NCI-H774 (cell line): Measurements from ENCODE around the gene ZDHHC1.
"Not testable (repeated sequence)": the region's sequence is repeated elsewhere in the genome, so short reads cannot be mapped to it uniquely, and the experiment has no call there.

Experiments used
- DNase-seq: peaks from one replicate; lab custom pipeline; 2025; lab: John Stamatoyannopoulos, UW

The ZDHHC1 gene

DNA sequence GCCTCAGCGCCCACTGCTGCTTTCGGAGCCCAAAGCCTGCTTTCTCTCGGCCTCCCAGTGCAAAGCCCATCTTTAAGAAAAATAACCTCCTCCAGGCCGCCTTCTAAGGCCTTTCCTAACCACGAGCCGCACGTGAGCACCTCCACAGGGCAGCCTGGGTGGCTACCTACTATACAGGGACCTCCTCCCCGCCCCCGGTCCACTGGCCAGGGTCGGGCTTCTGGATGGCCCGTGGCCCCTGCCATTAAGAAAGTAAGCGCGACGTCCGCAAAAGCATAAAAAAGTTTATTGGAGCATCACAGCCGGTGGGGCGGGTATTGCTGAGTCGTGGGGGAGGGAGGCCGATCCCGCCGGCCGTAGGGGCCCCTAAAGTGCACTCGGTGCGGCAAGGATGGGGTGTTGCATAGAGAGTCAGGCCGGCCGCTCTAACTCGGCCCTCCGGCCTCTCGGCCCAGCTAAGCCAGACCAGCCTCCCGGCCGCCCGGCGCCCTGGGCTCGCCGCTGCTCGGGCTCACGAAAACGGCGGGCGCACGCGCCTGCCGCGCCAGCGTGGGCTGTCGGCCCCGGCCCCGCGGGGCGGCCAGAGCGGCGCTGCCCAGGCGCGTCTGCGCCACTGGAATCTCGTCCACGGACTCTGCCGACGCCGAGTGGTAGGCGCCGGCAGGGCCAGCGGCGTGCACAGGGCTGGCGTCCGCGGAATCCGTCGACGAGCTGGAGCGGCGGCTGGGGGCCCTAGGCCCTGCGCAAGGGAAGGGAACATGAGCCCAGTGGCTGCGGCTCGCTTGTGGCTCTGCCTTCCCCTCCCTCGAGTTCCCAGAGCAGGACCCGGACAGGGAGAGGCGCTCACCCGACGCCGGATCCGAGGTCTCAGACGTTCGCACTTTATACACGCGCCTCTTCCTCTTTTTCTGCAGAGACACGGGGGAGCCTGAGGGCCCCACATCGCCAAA, 21.8 kb downstream of the ZDHHC1 start:
- no peak for DNase-seq

DNA sequence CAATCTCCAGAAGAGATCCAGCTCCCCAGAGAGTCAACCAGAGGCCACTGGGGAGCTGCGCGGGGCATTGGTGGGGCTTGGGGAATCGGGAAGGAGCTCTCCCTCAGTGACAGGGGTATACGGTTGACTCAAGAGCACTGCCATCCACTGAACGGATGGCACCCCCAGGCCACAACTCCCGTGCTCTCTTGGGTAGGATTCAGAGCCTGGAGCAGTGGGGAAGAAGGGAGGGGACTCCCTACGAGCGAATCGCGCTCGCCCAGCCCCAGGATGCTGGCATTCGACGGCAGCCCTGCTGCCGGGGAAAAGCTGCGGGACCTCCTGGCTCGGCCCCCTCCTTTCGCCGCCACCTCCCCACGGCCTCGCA, 22.5 kb downstream of the ZDHHC1 start:
- no peak for DNase-seq

DNA sequence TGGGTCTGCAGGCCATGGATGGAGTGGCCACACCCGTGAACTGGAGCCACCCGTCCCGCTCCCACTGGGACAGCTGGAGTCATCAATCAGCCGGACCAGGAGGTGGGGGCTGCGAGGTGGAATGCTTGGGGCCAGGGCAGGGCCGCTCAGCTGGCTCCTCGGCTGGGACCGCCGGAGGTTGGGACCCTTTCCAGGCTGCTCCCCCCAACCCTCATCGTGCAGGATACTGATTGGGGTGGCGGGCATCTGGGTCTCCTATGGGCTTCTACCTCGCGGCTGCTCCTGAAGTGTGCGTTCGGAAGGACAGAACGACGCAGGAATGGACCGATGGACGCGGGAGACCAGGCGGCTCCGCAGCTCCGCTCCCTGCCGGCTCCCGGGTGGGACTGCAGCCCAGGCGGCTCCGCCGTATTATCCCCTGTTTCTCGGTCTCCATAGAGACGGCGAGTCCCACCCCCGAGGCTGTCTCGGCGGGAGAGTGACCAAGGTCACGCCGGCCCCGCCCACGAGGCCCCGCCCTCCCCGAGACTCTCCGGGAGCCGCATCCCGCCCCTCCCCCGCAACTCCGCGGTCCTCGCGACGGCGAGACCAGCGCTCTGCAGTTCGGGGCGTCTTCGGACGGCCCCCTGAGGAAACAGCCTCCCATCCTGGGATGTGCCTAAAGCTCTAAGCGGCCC, 23.0 kb downstream of the ZDHHC1 start, which contains the start of gene TPPP3:
Gene TPPP3, minus strand, starts transcription at position 388 of the 677 bp plus-strand sequence. CDS start 2,387 bp downstream, outside the sequence.
- peak; percentile 61 for DNase-seq

DNA sequence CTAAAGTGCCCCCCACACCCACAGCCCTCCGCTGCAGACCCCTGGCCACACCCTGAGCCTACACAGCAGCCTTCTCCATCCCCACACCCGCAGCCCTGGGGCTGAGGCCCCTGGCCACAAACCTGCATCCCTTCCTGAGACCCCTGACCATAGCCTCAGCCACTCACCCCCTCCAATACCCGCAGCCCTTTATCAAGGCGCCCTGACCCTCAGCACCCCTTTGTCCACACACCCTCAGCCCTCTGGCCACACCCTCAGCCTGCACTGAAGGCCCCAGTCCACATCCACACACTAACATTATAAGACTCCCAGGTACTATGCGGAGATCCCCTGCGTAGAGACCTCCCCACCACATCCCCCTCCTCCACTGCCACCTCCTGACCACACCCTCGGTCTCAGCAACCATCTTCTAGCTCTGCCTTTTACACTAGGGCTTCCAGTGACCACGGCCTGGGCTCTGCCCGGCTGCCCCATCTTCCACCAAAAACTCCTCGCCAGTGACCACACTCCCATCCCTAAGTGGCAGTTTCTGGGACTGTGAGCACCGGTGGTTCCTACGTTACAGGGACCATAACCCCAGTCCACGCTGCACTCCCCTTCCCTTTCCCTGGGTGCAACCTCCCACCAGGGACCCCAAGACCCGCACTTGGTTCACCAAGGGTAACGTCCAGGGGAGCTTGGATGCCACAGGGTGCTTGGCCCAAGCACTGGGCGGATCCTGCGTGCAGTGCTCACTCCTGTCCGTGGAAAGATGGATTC, 23.8 kb downstream of the ZDHHC1 start:
- DNase-seq = no peak

DNA sequence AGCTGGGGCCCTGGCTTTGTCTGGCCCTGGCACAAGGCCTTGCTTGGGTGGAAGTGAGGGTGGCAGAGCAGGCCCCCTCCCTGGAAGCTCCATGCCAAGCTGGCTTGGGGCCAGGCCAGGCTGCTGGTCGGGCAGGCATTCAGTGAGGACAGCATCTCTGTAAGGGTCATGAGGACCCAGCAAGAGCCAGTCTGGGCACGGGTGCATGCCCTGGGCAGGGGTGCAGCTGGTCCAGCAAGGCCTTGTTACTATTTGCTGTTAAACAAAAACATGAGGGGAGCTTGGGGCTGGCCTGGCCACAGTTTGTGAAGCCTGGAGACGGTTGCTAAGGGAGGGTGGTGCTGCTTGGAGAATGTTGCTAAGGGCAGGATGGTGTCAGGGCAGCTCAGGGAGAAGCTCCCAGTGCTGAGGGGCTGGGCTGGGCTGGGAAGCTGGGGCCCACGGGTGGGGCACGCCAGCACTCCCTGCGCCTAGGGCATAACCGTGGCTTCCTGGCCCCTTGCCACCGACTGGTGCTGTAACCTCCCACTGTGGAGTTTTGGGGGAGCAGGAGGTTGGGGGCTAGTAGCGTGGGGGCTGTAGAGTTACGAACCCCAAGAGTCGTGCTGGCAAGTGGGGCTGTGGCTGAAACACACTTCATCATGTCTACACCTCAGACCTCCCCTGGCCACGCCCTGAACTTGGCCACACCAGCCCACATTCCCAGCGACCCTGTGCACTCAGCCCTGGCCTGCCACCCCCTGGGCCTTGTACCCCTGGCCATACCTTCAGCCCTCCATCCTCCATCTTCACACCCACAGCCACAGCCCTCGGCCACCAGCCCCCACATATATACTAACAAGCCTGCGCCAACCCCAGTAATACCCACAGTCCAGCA, 24.6 kb downstream of the ZDHHC1 start:
- no peak for DNase-seq

DNA sequence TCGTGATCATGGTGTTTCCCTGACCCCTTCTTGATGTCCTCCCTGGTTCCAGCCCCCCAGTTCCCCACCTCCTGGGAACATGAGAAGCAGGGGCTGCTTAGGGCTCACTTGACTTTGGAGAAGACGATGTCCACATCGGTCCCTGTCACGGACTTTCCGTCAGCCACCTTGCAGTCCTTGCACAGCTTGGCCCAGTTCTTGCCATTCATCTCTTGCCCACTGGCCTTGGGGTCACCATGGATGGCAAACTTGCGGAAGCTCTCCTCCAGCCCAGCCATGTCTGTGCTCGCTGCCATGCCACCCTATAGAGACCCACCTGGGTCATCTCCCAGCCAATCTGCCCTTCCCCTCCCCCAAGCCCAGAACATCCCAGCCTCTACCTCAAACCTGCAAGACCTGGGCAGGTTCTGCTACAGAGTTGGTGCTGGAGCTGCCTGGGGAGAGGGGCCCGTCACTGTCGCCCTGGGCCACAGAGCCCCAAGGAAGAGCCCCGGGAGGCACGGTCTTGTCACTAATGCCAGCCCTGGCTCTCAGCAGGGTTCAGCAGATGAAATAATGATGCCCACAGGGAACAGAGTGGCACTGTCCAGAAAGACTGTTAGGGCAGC, 25.4 kb downstream of the ZDHHC1 start:
- DNase-seq = no peak

DNA sequence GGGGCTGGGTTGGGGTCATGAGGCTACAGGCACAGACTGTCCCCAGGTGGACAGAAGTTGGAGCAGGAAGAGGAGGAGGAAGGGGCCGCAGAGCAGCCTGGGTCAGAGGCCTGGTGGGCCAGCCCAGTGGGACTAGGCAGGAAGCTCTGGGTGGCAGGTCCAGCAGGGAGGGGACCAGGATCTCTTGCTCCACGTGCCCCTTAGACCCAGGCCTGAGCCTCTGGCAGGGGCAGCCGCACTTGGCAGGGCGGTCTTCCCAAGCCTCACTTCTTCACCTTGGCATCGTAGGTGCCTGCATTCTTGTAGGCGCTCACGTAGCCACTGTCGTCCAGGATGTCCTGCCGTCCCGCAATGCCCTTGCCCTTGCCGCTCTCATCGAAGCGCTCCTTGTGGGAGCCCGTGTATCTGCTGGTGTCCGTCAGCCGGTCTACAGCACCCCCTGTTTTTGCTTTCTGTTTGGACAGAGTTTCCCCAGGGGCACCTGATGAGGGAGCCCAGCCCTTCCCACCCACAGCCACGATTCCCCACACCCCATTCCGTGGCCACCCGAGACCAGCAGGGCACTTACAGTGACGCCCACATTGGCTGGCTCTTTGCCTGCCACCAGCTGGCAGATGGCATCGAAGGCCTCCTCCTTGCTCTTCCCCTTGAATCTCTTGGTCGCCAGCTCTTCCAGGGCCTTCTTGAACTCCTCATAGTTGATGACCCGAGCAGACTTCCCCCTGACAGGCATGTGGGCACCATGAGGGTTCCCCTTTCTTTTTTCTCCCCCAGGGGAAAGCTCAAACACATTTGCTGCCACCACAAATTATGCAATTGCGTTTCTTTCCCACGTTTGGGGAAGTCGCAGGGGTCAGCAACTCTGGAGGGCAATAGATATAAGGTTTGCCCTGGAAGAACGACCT, 26.1 kb downstream of the ZDHHC1 start:
- DNase-seq = no peak

DNA sequence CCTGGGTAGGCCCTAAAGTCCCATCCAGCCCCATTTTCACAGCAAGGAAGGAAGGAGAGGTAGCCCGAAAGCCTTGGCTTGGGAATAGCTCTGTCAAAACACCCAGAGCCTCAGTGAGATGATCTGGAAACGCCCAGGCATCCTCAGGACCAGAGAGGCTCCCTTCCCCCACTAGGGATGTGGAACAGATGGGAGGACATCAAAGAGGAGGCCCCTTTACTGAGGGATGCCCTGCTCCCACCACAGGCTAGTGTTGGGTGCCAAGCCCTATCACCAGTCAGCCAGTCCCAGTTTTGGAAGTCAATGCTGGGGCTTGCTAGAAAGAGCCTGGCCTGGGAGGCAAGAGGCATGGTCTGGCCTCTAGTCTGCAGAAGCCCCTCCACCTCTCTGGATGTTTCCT, 27.7 kb downstream of the ZDHHC1 start:
- no peak for DNase-seq

DNA sequence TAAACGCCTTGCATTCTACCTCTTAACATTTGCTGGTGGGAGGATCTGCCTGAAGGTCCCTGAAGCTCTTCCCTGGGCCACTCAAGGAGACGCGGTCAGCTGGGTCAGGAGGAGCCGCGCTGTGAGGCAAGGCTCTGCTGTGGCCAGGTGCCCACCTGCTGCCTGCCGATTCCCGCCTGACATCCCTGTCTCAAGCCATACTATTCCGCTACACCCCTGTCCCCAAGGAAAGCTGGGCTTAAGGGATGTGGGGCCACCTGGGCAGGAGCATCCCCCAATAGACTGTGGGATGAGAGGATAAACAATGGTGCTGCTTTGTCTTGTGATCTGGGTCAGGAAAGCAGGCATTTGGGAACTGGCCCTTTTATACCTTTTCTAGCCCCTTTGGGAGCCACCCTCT, 28.1 kb downstream of the ZDHHC1 start:
- DNase-seq = no peak

DNA sequence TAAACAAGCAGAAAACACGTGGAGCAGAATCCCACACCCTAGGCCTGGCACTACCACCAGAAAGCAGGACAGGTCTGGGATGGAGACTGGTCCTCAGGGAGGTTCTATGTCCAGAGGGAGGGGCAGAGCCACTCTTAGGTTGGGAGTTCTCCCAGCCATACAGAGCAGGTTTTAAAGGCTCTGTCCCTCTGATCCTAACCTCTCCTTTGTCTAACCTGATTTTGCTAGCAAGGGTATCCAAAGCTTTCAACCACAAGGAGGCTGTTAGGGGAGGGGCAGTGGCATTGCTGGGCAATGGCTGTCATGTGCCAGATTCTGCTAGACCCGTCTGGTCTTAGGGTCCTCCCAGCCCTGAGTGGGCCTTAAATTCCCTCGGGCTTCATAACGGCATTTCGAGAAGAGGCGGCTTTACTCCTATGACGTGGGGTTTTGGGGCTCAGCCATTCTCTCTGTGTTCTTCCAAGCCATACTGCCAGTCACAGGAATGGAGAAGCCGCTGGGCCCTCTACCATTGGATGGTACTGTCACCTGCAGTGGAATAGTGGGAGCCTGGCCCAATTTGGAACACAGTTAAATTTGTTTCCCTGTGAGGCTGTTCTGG, 28.7 kb downstream of the ZDHHC1 start:
- no peak for DNase-seq

DNA sequence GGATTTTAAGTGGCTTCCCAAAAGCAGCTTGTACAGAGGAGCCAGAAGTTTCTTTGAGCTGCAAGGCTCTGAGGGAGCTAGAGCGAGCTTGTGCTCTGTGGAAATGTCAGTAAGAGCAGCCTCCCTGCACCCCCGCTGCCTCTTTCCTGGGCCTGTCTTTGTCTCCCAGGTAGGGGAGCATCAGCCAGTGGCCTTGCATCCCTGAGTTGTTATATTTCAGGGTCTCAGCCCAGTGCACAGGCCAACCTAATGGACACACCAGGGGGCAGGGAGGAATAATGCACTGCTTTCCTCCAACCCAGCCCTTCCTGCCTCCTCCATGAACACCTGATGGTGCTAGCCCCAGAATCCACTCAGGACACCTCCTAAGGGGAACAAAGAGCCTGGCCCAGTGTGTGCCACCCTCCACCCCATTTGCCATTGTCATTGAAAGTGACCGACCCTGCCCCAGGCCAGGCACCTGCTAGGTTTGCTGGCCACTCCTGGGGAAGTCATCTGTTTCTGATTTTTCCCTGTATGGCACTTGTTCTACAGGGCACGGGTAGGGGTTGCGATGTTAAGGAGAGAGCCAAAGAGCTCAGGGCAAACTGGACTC, 29.3 kb downstream of the ZDHHC1 start:
- no peak for DNase-seq

DNA sequence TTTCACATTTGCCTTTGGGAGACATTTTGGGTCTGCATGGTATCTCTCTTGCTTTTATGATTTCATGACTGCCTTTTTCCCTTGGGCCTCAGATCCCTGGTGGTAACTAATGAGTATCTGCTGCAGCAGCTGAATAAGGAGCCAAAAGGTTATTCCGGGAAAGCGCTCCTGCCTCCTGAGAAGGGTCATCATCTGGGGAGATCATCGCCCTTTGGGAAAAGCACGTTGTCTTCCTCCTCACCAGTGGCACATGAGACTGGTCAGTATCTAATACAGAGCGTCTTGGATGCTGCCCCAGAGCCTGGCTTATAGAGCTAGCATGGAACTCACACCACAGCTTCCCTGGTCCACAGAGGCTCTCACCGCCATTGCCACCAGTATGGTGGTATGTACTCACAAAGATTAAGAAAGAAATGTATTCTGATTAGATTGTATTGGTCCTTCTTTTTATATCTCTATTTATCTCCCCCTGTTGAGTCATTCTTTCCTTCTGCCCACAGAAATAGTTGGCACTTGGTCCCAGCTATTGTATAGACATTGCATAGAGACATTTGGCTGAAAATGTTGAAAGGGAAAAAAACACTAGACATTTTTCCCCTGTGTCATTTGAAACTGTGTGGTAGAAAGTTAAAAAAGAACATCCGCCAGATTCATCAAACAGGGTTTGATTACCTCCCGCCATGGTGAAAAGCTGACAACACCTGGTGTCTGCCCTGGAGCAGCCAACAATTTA, 31.3 kb downstream of the ZDHHC1 start:
- no peak for DNase-seq

DNA sequence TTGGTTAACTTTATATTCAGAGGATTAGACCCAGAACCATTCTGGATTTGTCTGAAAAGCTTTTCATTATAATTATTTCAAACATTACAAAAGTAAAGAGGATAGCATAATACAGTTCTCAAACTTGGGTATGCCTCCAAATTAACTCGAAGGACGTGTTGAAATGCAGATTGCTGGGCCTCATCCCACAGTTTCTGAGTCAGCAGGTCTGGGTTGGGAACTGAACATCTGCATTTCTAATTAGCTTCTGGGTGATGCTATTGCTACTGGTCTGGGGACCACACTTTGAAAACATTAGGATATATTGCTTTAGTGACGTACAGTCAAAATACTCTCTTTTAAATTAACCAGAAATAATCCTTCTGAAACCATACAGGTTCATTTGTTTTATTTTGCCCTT, 33.0 kb downstream of the ZDHHC1 start:
- DNase-seq = no peak

DNA sequence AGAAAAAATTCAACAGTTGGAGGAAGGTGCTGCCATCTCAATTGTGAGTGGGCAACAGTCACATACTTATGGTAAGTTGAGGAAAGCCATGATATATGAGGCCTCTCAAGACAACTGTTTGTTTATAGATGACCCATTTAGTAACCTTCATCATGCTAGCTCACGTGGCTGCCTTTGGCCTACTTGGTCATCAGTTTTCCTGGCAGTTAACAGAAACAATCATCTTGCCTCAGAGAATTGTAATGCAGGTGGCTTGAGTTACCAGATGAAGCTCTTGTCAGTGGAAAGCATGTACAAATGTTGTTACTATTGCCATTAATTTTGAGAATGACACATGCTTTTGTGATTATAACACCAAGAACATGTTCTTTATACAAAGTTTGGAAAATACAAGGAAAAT, 37.6 kb downstream of the ZDHHC1 start:
- no peak for DNase-seq

DNA sequence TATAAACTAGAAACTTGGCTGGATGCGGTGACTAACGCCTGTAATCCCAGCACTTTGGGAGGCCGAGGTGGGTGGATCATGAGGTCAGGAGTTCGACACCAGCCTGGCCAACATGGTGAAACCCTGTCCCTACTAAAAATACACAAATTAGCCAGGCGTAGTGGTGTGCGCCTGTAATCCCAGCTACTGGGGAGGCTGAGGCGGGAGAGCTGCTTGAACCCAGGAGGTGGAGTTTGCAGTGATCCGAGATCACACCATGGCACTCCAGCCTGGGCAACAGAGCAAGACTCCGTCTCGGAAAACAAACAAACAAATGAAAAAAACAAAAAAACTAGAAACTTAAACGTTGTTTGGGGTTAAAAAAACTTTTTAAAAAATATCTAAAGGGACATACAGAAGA, 40.3 kb downstream of the ZDHHC1 start:
- DNase-seq = not testable (repeated sequence)

DNA sequence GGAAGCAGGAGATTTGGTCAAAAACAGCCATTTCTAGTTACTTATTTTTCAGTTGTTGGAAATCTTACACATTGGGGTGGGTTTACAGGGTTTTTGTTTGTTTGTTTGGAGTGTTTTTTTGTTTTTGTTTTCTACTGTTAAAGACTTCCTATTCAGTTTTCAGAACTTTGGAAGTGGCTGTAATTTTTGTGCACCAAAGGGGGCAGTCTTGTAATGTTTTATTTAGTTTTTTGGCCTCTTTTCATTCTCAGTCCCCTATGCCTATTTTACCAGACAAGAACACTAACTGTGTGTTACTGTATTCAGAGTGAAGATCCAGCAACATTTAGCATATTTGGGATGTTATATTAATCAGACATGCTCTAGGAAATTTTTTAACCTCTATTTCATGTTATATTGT, 43.6 kb downstream of the ZDHHC1 start:
- no peak for DNase-seq

DNA sequence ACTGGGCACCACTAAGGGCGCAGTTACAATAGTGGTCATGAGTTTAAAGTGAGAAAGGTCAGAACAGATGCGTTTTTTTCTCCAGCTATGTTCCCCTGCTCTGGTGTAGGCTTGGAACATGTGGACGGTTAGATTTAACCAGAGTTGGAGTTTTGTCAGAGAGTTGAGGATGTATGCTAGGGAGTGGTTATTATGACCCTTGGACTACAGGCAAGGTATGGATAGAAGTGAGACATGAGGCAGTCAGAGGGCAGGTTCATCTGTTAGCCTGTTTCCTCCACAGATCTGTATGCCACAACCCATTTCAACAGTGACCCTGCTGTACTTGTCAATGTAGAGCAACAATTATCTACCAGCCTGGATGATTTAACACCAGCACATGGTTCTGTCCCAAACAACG, 45.6 kb downstream of the ZDHHC1 start:
- no peak for DNase-seq

DNA sequence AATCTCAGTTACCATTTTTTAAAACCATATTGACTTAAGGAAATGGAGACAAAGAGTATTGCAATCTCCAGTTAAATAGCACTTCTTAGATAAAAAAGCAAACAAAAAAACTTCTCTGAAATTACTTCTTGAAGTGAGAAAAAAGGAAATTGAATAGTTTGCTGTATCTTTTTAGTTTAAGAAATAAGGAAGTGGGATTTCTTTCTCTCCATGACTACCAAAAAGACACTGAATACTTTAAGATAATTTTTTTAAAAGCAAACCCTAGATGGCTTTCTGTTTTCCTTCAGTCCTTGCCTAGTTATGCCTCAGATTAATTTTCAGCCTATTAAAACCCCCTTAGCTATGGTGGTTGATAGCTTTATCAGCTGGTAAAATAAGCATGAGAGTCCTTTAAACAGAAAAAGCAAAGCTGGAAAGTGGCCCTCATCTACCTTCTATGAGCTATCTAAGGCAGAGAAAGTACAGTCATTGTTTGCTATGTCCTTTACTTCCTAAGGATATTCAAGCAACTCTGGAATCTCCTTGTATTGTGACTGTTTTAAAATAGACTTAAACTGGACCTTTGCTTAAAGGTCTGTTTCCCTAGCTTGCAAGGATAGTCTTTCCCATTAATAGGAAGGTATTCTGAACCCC, 51.6 kb downstream of the ZDHHC1 start:
- DNase-seq = no peak
